Fibroblast of pulmonary artery (primary cell): Measurements from ENCODE around the gene THAP8.

Experiments
- DNase-seq: peaks from one replicate; pipeline ENCODE4 v3.0.0-alpha.2; 2010; ENCODE audit warnings: low read depth
- H3K4me3 ChIP-seq: replicated peaks from 2 replicates; pipeline ENCODE4 v1.5.1; 2011; ENCODE audit warnings: low read depth, mild to moderate bottlenecking, control low read depth, low read length, moderate library complexity
- TF ChIP-seq, protein P1 (sequence below): IDR thresholded peaks from 2 replicates; pipeline ENCODE4 v1.5.1; 2011; ENCODE audit warnings: mild to moderate bottlenecking, control low read depth, low read length, inconsistent platforms; ENCODE audit errors: missing control alignments

Gene THAP8

DNA sequence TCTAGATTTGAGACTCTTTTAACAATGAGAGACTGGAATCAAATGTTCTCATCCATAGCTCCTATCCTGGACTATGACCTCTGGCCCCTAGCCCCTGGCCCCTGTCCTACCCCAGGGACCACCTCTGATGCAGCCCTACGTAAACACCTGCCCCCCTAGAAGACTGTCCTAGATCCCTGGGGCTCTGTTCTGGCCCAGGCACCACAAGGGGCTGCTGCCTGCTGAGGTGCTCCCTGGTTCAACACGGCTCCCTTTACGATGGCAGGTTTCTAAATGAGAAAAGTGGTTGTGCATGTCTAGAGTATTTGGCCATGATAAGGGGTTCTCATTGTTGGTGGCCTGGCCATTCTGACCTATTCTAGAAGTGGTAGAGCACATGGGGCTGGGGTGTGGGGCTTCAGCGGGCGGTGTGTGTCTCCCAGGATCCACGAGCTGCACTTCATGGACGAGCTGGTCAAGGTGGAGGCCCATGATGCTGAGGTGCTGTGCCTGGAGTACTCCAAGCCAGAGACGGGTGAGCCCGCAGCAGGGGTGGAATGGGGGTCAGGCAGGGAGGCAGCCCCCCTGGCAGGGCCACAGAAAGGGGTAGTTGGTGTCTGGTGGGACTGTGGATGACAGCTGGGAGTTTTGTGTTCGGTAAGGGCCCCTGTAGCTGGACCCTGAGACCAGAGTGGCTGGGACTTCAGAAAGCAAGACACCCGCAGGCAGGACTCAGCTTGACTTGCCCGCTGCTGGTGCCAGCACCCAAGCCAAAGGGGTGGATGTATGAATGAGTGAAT is 30.3 kb upstream of the THAP8 start:
- no peak for DNase-seq
- TF ChIP-seq, protein P1, sequence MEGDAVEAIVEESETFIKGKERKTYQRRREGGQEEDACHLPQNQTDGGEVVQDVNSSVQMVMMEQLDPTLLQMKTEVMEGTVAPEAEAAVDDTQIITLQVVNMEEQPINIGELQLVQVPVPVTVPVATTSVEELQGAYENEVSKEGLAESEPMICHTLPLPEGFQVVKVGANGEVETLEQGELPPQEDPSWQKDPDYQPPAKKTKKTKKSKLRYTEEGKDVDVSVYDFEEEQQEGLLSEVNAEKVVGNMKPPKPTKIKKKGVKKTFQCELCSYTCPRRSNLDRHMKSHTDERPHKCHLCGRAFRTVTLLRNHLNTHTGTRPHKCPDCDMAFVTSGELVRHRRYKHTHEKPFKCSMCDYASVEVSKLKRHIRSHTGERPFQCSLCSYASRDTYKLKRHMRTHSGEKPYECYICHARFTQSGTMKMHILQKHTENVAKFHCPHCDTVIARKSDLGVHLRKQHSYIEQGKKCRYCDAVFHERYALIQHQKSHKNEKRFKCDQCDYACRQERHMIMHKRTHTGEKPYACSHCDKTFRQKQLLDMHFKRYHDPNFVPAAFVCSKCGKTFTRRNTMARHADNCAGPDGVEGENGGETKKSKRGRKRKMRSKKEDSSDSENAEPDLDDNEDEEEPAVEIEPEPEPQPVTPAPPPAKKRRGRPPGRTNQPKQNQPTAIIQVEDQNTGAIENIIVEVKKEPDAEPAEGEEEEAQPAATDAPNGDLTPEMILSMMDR, result no peak
- H3K4me3 ChIP-seq, result no peak overlapping the region

DNA sequence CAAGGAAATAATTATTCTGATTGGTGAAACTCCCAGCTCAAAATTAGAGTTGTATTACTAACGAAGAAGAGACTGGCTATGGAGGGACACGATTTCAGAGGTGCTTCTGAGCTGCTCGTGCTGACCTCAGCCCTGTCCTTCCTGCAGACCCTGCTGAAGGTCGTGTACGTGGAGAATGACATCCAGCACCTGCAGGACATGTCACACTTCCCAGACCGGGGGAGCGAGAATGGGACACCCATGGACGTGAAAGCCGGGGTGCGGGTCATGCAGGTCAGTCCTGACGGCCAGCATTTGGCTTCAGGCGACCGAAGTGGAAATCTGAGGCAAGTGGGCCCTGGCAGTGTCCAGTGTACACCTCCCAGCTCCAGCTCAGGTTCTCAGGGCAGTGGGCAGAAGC is 28.8 kb upstream of the THAP8 start:
- no peak for DNase-seq
- no peak overlapping the region for H3K4me3 ChIP-seq
- TF ChIP-seq, protein P1, result no peak

DNA sequence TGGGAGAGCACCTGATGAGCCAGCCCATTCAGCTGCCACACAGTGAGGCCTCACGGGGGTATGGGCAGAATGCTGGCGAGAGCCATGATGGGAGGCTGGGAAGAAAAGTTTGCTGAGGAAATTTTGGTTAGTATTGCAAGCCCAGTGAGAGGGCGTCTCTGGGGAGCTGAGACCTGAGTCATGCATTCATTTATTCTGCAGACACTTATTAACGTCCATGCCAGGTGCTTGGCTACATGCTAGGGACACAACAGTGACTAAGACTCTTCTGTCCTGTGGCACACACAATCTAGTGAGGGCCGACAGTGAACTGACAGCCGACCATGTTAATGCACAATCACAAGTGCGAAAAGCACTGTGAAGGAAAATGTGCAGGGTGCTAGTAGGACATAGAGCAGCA is 27.8 kb upstream of the THAP8 start:
- no peak for DNase-seq
- TF ChIP-seq, protein P1, result no peak
- H3K4me3 ChIP-seq, result no peak overlapping the region

DNA sequence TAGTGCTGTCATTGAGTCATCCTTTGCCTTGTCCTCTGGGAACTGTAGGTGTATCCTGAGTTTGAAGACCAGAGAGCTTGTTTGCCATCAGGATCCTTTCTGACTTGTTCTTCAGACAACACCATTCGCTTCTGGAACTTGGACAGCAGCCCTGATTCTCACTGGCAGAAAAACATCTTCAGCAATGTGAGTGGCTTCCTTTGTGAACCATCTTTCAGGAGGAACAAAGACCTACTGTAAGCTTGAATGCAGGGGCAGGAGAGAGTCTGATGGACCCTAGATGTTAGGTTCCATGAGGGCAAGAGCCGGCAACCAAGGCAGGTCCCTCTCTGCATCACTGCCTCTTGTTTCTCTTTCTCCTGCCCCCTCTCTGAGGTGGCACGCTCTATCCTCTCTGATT is 27.3 kb upstream of the THAP8 start:
- H3K4me3 ChIP-seq, result no peak overlapping the region
- DNase-seq, result no peak
- TF ChIP-seq, protein P1, result no peak

DNA sequence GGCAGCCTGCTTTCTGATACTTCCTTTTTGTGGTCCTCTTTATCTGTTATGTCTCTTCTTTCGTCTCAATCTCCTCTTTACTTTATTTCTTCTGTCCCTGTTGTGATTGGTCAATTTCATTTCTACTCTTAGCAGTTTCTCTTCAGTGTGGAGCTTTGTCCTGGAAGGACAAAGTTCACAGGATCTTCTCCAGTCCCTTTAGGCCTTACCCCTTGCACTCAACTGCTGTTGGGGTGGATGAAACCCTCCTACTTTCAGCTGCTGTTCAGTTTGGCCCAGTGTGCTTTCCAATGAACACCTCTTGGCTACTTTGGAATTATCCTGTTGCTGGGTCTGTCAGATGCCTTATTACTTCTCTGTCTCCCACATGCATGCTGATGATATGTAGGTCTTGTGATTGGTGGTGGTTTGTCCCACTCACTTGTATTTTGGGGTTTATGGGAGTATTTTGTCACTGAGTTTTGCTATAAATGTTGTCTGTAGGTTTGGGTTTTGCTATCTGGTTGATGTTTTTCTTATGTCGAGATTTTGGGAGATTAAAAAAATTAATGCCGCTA is 25.4 kb upstream of the THAP8 start:
- no peak for DNase-seq
- TF ChIP-seq, protein P1, result no peak
- no peak overlapping the region for H3K4me3 ChIP-seq

DNA sequence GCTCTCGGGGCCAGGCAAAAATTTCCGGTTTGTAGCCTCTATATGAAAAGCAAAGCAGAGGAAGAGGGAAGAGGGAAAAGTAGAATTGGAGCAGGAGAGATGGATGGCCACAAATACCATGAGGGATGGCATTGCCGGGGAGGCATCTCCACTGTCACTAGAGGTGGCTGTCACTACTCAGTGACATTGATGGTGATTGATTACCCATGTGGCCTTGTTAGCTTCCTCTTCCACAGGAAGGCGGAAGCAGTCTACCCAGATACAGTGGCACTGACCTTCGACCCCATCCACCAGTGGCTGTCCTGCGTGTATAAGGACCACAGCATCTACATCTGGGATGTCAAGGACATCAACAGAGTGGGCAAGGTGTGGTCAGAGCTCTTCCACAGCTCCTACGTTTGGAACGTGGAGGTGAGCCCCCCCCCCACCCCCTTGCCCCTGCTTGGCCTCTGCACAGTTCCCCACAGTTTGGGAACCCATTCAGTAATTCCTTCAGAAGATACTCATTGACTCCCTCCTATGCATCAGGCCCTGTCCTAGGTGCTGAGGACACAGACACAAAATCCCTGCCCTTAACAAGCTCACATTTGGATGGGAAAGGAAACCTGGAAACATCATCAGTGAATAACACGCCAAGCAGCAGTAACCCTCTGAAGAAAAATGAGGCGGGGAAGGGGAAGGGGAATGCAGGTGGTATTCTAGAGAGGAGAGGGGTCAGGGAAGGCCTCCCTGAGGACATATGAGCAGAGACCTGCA is 19.2 kb upstream of the THAP8 start:
- TF ChIP-seq, protein P1, result no peak
- no peak for DNase-seq
- H3K4me3 ChIP-seq, result no peak overlapping the region
